Osteocyte (in vitro differentiated cells): ENCODE results near the gene ABCA6. TPM values are rescaled to one million over a fixed set of nuclear protein-coding genes. Genes with fewer than 3 reads are reported as not detected.

Experiments used
- DNase-seq: peaks from one replicate; pipeline ENCODE4 v3.0.0; 2021; ENCODE audit warnings: mixed read lengths; ENCODE audit not compliant: unreplicated experiment; ENCODE audit errors: extremely low spot score
- H3K27ac Mint-ChIP-seq: one replicate; pipeline ENCODE4 v1.8.0; 2021; ENCODE audit warnings: mild to moderate bottlenecking, mixed read lengths; ENCODE audit not compliant: unreplicated experiment
- H3K27me3 Mint-ChIP-seq: one replicate; pipeline ENCODE4 v1.8.0; 2021; ENCODE audit warnings: mixed read lengths; ENCODE audit not compliant: unreplicated experiment
- H3K36me3 Mint-ChIP-seq: one replicate; pipeline ENCODE4 v1.8.0; 2021; ENCODE audit warnings: mixed read lengths; ENCODE audit not compliant: unreplicated experiment
- H3K4me1 Mint-ChIP-seq: one replicate; pipeline ENCODE4 v1.8.0; 2021; ENCODE audit warnings: mixed read lengths; ENCODE audit not compliant: unreplicated experiment
- H3K4me3 Mint-ChIP-seq: one replicate; pipeline ENCODE4 v1.8.0; 2021; ENCODE audit warnings: mild to moderate bottlenecking, moderate library complexity, mixed read lengths; ENCODE audit not compliant: unreplicated experiment
- H3K9me3 Mint-ChIP-seq: one replicate; pipeline ENCODE4 v1.8.0; 2021; ENCODE audit warnings: mixed read lengths; ENCODE audit not compliant: unreplicated experiment
- CTCF ChIP-seq: fragments of 200-600 bp; sonication (generic); IDR thresholded peaks from 2 replicates; pipeline ENCODE4 v1.5.0; 2021; ENCODE audit warnings: antibody characterized with exemption, mild to moderate bottlenecking, moderate library complexity
- total RNA-seq: library from RNA; stranded (reverse); gene quantifications from 2 replicates; pipeline ENCODE4 v1.2.1, GENCODE V29; 2021

ABCA6 gene
- total RNA-seq, 1 donor from 2014 or later: 1.2 TPM

DNA sequence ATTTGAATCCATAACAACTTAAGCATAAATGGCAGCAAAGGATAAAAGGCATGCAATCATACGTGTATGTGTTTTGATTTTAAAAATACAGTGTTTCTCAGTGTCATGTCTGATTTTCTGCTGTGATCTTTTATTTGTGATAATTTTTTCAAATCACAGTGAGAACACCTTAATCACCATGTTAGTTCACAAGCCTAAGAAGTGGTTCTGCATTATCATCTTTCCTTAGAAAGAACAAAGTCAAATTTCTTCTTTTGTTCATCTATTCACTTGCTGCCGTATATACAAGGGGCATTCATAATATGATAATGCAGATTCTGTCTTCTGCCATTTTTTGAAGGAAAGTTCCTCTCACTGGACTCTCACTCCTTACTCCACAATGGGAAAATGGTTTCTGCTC lies 47.7 kb downstream of the ABCA6 start:
- H3K27ac Mint-ChIP-seq: no peak overlapping the region
- no peaks in the 10 kb centered on the region for H3K9me3 Mint-ChIP-seq
- H3K36me3 Mint-ChIP-seq: no peaks in the 10 kb centered on the region
- no peak overlapping the region for H3K4me3 Mint-ChIP-seq
- H3K27me3 Mint-ChIP-seq: no peaks in the 10 kb centered on the region
- no peak for DNase-seq
- no peak for TF ChIP-seq CTCF
- H3K4me1 Mint-ChIP-seq: no peaks in the 10 kb centered on the region

DNA sequence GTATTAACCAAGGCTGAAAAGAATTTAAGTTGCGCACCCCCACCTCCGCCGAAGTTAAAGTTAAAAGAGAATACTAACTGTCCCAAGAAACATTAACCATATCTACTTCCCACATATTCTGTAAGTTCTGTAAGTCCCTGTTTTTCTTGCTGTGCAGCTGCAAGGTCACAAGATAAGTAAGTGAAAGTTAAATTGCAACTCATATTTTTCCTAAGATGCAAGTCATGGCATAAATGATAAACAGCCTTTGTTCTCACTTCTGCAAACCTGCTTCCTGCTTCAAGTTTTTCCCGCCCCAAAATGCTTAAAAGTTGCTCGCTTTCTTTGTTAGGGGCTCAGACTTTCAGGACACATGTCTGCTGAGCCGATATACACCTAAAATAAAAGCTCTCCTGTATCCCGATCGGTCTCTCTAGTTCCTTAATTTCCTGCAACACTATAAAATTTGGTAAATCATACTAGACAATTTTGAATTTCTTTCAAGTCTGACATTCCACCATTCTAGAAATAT lies 48.4 kb downstream of the ABCA6 start:
- no peak for TF ChIP-seq CTCF
- no peaks in the 10 kb centered on the region for H3K36me3 Mint-ChIP-seq
- no peak for DNase-seq
- H3K4me3 Mint-ChIP-seq: no peak overlapping the region
- peaks cover 5% of the 10 kb centered on the region for H3K9me3 Mint-ChIP-seq
- no peaks in the 10 kb centered on the region for H3K27me3 Mint-ChIP-seq
- H3K4me1 Mint-ChIP-seq: no peaks in the 10 kb centered on the region
- H3K27ac Mint-ChIP-seq: no peak overlapping the region

DNA sequence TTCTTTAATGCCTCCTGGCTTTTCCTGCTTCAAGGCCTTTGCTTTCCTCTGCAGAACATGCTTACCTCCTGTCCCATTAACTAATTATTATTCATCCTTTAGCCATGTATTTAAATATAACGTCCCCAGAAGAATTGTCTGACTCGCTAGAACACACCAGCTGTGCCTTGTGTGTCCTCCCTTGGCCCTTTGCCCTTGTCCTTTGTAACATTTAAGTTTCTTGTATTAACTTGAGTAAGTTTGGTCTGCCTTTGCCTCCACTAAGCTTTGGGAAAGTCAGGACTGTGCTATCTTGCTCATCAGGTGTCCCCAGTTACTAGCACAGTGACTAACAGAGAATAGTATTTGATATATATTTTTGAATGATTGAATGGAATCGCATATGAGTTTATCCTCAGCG lies 51.3 kb downstream of the ABCA6 start:
- no peak for DNase-seq
- H3K27ac Mint-ChIP-seq: no peak overlapping the region
- H3K9me3 Mint-ChIP-seq: peaks cover 5% of the 10 kb centered on the region
- no peaks in the 10 kb centered on the region for H3K4me1 Mint-ChIP-seq
- H3K36me3 Mint-ChIP-seq: no peaks in the 10 kb centered on the region
- no peak overlapping the region for H3K4me3 Mint-ChIP-seq
- no peak for TF ChIP-seq CTCF
- H3K27me3 Mint-ChIP-seq: no peaks in the 10 kb centered on the region

GRCh38 chr17:69088643-69089200 lies 53.0 kb downstream of the ABCA6 start:
- Mint-ChIP-seq H3K36me3 (peaks cover 2% of the 10 kb centered on the region), H3K9me3 (peaks cover 5% of the 10 kb centered on the region), H3K27ac (no peak overlapping the region), H3K4me3 (no peak overlapping the region), H3K4me1 (no peaks in the 10 kb centered on the region), H3K27me3 (peaks cover 2% of the 10 kb centered on the region)
- no peak for DNase-seq
- TF ChIP-seq CTCF: no peak

DNA sequence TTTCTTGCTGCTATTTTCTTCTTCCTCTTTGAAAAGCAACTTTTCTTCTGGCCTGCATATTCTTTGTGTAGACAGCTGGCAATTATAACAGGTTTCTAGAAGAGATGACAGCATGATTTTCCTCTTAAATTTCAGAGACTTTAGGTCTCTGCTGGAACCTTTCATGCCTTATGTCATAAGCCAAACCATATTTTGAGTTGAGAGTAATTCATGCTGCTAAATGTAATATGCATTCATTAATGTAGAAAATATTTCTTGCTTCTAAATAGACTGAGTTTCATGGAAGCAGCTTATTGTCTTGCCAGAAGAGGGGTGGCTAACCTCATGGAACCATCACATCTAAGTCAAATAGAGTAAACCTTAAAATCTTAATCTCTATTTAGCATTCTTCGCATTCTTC lies 55.1 kb downstream of the ABCA6 start:
- TF ChIP-seq CTCF: no peak
- no peak overlapping the region for H3K4me3 Mint-ChIP-seq
- H3K27me3 Mint-ChIP-seq: peaks cover 2% of the 10 kb centered on the region
- H3K36me3 Mint-ChIP-seq: peaks cover 6% of the 10 kb centered on the region
- DNase-seq: no peak
- no peaks in the 10 kb centered on the region for H3K4me1 Mint-ChIP-seq
- H3K27ac Mint-ChIP-seq: no peak overlapping the region
- H3K9me3 Mint-ChIP-seq: peaks cover 16% of the 10 kb centered on the region
